HG02588 (cell line): ENCODE results near the gene MYO18A.
"Not testable (repeated sequence)": the region's sequence is repeated elsewhere in the genome, so short reads cannot be mapped to it uniquely, and the experiment has no call there.

Experiments used
- ATAC-seq: cut with Tn5 transposase; IDR thresholded peaks from one replicate; pipeline ENCODE4 v1.9.1; 2021; ENCODE audit warnings: mild to moderate bottlenecking, moderate library complexity; ENCODE audit not compliant: unreplicated experiment

The MYO18A gene

GRCh38 chr17:29108823-29109476, 71.2 kb downstream of the MYO18A start:
- ATAC-seq: no peak

GRCh38 chr17:29107933-29108822, 72.0 kb downstream of the MYO18A start:
- ATAC-seq: no peak

GRCh38 chr17:29107084-29107483, 73.1 kb downstream of the MYO18A start:
- ATAC-seq: no peak

GRCh38 chr17:29103341-29103740, 76.9 kb downstream of the MYO18A start:
- ATAC-seq: no peak

- ATAC-seq: no peak
Observed at GRCh38 chr17:29102741-29103181, 77.4 kb downstream of the MYO18A start.

- no peak for ATAC-seq
Observed at GRCh38 chr17:29102046-29102445, 78.2 kb downstream of the MYO18A start.

GRCh38 chr17:29100296-29100695, 79.9 kb downstream of the MYO18A start:
- no peak for ATAC-seq

GRCh38 chr17:29099527-29099926, 80.7 kb downstream of the MYO18A start:
- ATAC-seq: no peak

GRCh38 chr17:29096094-29096493, 84.1 kb downstream of the MYO18A start:
- no peak for ATAC-seq

GRCh38 chr17:29095439-29095838, 84.8 kb downstream of the MYO18A start:
- ATAC-seq: no peak

- ATAC-seq: no peak
Observed at GRCh38 chr17:29094101-29094708, 86.0 kb downstream of the MYO18A start.

GRCh38 chr17:29093090-29093871, 86.9 kb downstream of the MYO18A start:
- no peak for ATAC-seq

GRCh38 chr17:29091606-29092289, 88.5 kb downstream of the MYO18A start:
- ATAC-seq: no peak

- no peak for ATAC-seq
Observed at GRCh38 chr17:29090750-29091605, 89.2 kb downstream of the MYO18A start.

GRCh38 chr17:29090108-29090507, 90.1 kb downstream of the MYO18A start:
- ATAC-seq: no peak

GRCh38 chr17:29089601-29090044, 90.6 kb downstream of the MYO18A start:
- ATAC-seq: no peak

- ATAC-seq: not testable (repeated sequence)
Observed at GRCh38 chr17:29088782-29089181, 91.4 kb downstream of the MYO18A start.

- ATAC-seq: no peak
Observed at GRCh38 chr17:29086628-29087332, 93.4 kb downstream of the MYO18A start.

GRCh38 chr17:29085223-29085622, 95.0 kb downstream of the MYO18A start:
- ATAC-seq: no peak
